ENCODE measurements around the gene PIK3CD.

DNA sequence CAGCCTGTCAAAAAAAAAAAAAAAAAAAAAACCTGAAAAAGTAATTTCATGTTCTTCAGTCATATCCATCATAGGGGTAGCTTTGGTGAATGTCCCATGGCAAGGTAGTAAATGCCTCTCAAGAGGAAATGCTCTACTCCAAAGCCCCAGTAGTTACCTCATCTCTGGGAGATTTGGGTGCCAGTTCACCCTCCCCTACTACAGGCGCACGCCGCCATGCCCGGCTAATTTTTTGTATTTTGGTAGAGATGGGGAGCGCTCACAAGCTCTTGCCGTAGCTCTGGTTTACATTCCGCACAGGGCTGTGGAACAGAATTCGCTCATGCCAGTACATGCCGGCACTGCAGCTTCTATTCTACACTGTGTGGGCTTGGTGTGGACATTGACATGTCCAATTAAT lies 13.7 kb downstream of the PIK3CD start:
- TF ChIP-seq POLR2A (IDR thresholded peaks at IDR 0.05) = no peak
- TF ChIP-seq, protein P1, sequence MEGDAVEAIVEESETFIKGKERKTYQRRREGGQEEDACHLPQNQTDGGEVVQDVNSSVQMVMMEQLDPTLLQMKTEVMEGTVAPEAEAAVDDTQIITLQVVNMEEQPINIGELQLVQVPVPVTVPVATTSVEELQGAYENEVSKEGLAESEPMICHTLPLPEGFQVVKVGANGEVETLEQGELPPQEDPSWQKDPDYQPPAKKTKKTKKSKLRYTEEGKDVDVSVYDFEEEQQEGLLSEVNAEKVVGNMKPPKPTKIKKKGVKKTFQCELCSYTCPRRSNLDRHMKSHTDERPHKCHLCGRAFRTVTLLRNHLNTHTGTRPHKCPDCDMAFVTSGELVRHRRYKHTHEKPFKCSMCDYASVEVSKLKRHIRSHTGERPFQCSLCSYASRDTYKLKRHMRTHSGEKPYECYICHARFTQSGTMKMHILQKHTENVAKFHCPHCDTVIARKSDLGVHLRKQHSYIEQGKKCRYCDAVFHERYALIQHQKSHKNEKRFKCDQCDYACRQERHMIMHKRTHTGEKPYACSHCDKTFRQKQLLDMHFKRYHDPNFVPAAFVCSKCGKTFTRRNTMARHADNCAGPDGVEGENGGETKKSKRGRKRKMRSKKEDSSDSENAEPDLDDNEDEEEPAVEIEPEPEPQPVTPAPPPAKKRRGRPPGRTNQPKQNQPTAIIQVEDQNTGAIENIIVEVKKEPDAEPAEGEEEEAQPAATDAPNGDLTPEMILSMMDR (IDR thresholded peaks at IDR 0.05) = no peak
